WTC11 (cell line): ENCODE results near the gene KLHL29. TPM values are rescaled to one million over a fixed set of nuclear protein-coding genes. Genes with fewer than 3 reads are reported as not detected.

Experiments
- ATAC-seq: fragments of 200-7000 bp; cut with Tn5 transposase; 2 replicates; pipeline ENCODE4 v1.10.0; 2021; ENCODE audit warnings: mild to moderate bottlenecking, moderate library complexity
- CTCF ChIA-PET: fragments of 300-600 bp; sonication (Branson Sonifier 250); formaldehyde crosslinking; loops from one replicate; lab custom pipeline; 2021; ENCODE audit warnings: antibody characterized with exemption; lab: Charles Lee
- POLR2A ChIA-PET: fragments of 350-600 bp; sonication (Branson Sonifier 250); formaldehyde crosslinking; loops from one replicate; lab custom pipeline; 2021; ENCODE audit warnings: antibody characterized with exemption; lab: Charles Lee
- DNase-seq: peaks from one replicate; pipeline ENCODE4 v3.0.0; 2021; ENCODE audit warnings: low spot score
- H3K27ac Mint-ChIP-seq: 2 replicates; pipeline ENCODE4 v1.8.0; 2021; ENCODE audit warnings: mixed read lengths
- H3K27me3 Mint-ChIP-seq: 2 replicates; pipeline ENCODE4 v1.8.0; 2021; ENCODE audit warnings: low read depth, mild to moderate bottlenecking, moderate library complexity, mixed read lengths
- H3K36me3 Mint-ChIP-seq: 2 replicates; pipeline ENCODE4 v1.8.0; 2021; ENCODE audit warnings: mixed read lengths
- H3K4me1 Mint-ChIP-seq: 2 replicates; pipeline ENCODE4 v1.8.0; 2022; ENCODE audit warnings: mixed read lengths
- H3K4me3 Mint-ChIP-seq: 2 replicates; pipeline ENCODE4 v1.8.0; 2021; ENCODE audit warnings: mild to moderate bottlenecking, moderate library complexity, mixed read lengths
- H3K9me3 Mint-ChIP-seq: 2 replicates; pipeline ENCODE4 v1.8.0; 2021; ENCODE audit warnings: mixed read lengths
- CTCF ChIP-seq: fragments of 200-600 bp; IDR thresholded peaks from 2 replicates; pipeline ENCODE4 v1.8.0; 2022; ENCODE audit warnings: antibody characterized with exemption
- EMX1 ChIP-seq: fragments of 250-450 bp; sonication (Bioruptor Pico); IDR thresholded peaks from 2 replicates; pipeline ENCODE4 v1.8.0; 2021; ENCODE audit warnings: mild to moderate bottlenecking
- ETV6 ChIP-seq: sonication (generic); formaldehyde crosslinking; IDR thresholded peaks from 2 replicates; pipeline ENCODE4 v1.8.1; 2022; ENCODE audit warnings: mild to moderate bottlenecking, missing genetic modification reagents
- FOXJ3 ChIP-seq: sonication (generic); formaldehyde crosslinking; IDR thresholded peaks from 2 replicates; pipeline ENCODE4 v1.9.0; 2021; ENCODE audit warnings: missing genetic modification reagents, mild to moderate bottlenecking, borderline replicate concordance
- GABPB1 ChIP-seq: sonication (generic); formaldehyde crosslinking; IDR thresholded peaks from 2 replicates; pipeline ENCODE4 v1.8.1; 2023; ENCODE audit warnings: mild to moderate bottlenecking, missing genetic modification reagents
- GRHL2 ChIP-seq: fragments of 250-450 bp; sonication (Bioruptor Pico); IDR thresholded peaks from 2 replicates; pipeline ENCODE4 v1.8.0; 2022; ENCODE audit warnings: mild to moderate bottlenecking, moderate library complexity; ENCODE audit not compliant: insufficient replicate concordance, severe bottlenecking
- GTF2I ChIP-seq: fragments of 250-450 bp; sonication (Bioruptor Pico); conservative IDR thresholded peaks from 2 replicates; pipeline ENCODE4 v1.4.0; 2021; ENCODE audit warnings: mild to moderate bottlenecking
- HMGXB4 ChIP-seq: sonication (generic); formaldehyde crosslinking; IDR thresholded peaks from 2 replicates; pipeline ENCODE4 v1.8.1; 2023; ENCODE audit warnings: mild to moderate bottlenecking, moderate library complexity, missing genetic modification reagents
- NFATC4 ChIP-seq: fragments of 250-450 bp; sonication (Bioruptor Pico); IDR thresholded peaks from 2 replicates; pipeline ENCODE4 v1.9.0; 2021; ENCODE audit warnings: mild to moderate bottlenecking
- NFE2L1 ChIP-seq: sonication (generic); formaldehyde crosslinking; IDR thresholded peaks from 2 replicates; pipeline ENCODE4 v1.8.1; 2023; ENCODE audit warnings: missing genetic modification reagents
- NR1H2 ChIP-seq: sonication (generic); formaldehyde crosslinking; IDR thresholded peaks from 2 replicates; pipeline ENCODE4 v1.9.0; 2021; ENCODE audit warnings: mild to moderate bottlenecking, moderate library complexity, missing genetic modification reagents
- NR3C1 ChIP-seq: sonication (generic); formaldehyde crosslinking; conservative IDR thresholded peaks from 2 replicates; pipeline ENCODE4 v1.8.1; 2023; ENCODE audit warnings: low read depth, mild to moderate bottlenecking, missing genetic modification reagents
- RORB ChIP-seq: fragments of 250-450 bp; sonication (Bioruptor Pico); IDR thresholded peaks from 2 replicates; pipeline ENCODE4 v1.9.0; 2021; ENCODE audit warnings: mild to moderate bottlenecking
- SMAD4 ChIP-seq: sonication (generic); formaldehyde crosslinking; IDR thresholded peaks from 2 replicates; pipeline ENCODE4 v1.8.0; 2022; ENCODE audit warnings: mild to moderate bottlenecking, missing genetic modification reagents
- SP1 ChIP-seq: sonication (generic); formaldehyde crosslinking; conservative IDR thresholded peaks from 2 replicates; pipeline ENCODE4 v1.8.1; 2022; ENCODE audit warnings: missing genetic modification reagents
- TP53 ChIP-seq: sonication (generic); formaldehyde crosslinking; IDR thresholded peaks from 2 replicates; pipeline ENCODE4 v1.8.1; 2023; ENCODE audit warnings: mild to moderate bottlenecking, missing genetic modification reagents
- ZNF317 ChIP-seq: sonication (generic); formaldehyde crosslinking; IDR thresholded peaks from 2 replicates; pipeline ENCODE4 v1.8.1; 2023; ENCODE audit warnings: low read depth, mild to moderate bottlenecking, moderate library complexity, missing genetic modification reagents, borderline replicate concordance
- ZNF396 ChIP-seq: fragments of 250-450 bp; sonication (Bioruptor Pico); IDR thresholded peaks from 2 replicates; pipeline ENCODE4 v1.8.0; 2021; ENCODE audit warnings: mild to moderate bottlenecking, moderate library complexity, borderline replicate concordance
- total RNA-seq: library from RNA; stranded (reverse); gene quantifications from 3 replicates; pipeline ENCODE4 v1.2.3, GENCODE V29; 2021
- TF ChIP-seq, protein P1 (sequence below): sonication (generic); formaldehyde crosslinking; conservative IDR thresholded peaks from 2 replicates; pipeline ENCODE4 v1.8.1; 2023; ENCODE audit warnings: mild to moderate bottlenecking, low read depth, missing genetic modification reagents, moderate library complexity
- TF ChIP-seq, protein P2 (sequence below): fragments of 250-450 bp; sonication (Bioruptor Pico); IDR thresholded peaks from 2 replicates; pipeline ENCODE4 v1.9.0; 2021; ENCODE audit warnings: mild to moderate bottlenecking

The KLHL29 gene
- total RNA-seq, 1 experiment from 2014 or later, result 7.1 TPM

GRCh38 chr2:23361152-23361551 is 23.8 kb upstream of the KLHL29 start:
- peaks cover 11% of the 10 kb centered on the region for H3K9me3 Mint-ChIP-seq
- no peak overlapping the region for H3K27ac Mint-ChIP-seq
- no peak for ATAC-seq
- no peaks in the 10 kb centered on the region; the same call in 1 of the 2 replicates for H3K36me3 Mint-ChIP-seq
- H3K27me3 Mint-ChIP-seq, result peaks cover 42% of the 10 kb centered on the region
- ChIA-PET POLR2A (no interaction called here), CTCF (interaction anchor here (0.7 to 1.2 kb wide), 2 partner anchors 10 to 204 kb away, joined by 3 to 4 read pairs; no protein-coding TSS in a partner anchor)
- H3K4me1 Mint-ChIP-seq, result peaks cover 20% of the 10 kb centered on the region
- no peak for DNase-seq
- TF ChIP-seq GABPB1 (CRISPR knock-in tag), result no peak
- no peak for TF ChIP-seq NR1H2 (CRISPR knock-in tag)
- no peak for TF ChIP-seq CTCF
- TF ChIP-seq, protein P1, sequence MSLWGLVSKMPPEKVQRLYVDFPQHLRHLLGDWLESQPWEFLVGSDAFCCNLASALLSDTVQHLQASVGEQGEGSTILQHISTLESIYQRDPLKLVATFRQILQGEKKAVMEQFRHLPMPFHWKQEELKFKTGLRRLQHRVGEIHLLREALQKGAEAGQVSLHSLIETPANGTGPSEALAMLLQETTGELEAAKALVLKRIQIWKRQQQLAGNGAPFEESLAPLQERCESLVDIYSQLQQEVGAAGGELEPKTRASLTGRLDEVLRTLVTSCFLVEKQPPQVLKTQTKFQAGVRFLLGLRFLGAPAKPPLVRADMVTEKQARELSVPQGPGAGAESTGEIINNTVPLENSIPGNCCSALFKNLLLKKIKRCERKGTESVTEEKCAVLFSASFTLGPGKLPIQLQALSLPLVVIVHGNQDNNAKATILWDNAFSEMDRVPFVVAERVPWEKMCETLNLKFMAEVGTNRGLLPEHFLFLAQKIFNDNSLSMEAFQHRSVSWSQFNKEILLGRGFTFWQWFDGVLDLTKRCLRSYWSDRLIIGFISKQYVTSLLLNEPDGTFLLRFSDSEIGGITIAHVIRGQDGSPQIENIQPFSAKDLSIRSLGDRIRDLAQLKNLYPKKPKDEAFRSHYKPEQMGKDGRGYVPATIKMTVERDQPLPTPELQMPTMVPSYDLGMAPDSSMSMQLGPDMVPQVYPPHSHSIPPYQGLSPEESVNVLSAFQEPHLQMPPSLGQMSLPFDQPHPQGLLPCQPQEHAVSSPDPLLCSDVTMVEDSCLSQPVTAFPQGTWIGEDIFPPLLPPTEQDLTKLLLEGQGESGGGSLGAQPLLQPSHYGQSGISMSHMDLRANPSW (CRISPR knock-in tag), result no peak
- no peak for TF ChIP-seq EMX1 (CRISPR knock-in tag)
- no peak for TF ChIP-seq GTF2I (CRISPR knock-in tag)
- TF ChIP-seq, protein P2, sequence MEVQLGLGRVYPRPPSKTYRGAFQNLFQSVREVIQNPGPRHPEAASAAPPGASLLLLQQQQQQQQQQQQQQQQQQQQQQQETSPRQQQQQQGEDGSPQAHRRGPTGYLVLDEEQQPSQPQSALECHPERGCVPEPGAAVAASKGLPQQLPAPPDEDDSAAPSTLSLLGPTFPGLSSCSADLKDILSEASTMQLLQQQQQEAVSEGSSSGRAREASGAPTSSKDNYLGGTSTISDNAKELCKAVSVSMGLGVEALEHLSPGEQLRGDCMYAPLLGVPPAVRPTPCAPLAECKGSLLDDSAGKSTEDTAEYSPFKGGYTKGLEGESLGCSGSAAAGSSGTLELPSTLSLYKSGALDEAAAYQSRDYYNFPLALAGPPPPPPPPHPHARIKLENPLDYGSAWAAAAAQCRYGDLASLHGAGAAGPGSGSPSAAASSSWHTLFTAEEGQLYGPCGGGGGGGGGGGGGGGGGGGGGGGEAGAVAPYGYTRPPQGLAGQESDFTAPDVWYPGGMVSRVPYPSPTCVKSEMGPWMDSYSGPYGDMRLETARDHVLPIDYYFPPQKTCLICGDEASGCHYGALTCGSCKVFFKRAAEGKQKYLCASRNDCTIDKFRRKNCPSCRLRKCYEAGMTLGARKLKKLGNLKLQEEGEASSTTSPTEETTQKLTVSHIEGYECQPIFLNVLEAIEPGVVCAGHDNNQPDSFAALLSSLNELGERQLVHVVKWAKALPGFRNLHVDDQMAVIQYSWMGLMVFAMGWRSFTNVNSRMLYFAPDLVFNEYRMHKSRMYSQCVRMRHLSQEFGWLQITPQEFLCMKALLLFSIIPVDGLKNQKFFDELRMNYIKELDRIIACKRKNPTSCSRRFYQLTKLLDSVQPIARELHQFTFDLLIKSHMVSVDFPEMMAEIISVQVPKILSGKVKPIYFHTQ, result no peak
- TF ChIP-seq FOXJ3 (CRISPR knock-in tag), result no peak
- TF ChIP-seq NFATC4 (CRISPR knock-in tag), result no peak
- no peak for TF ChIP-seq RORB
- no peak for TF ChIP-seq SMAD4 (CRISPR knock-in tag)
- no peak for TF ChIP-seq NFE2L1 (CRISPR knock-in tag)
- no peak for TF ChIP-seq ZNF396 (CRISPR knock-in tag)
- TF ChIP-seq HMGXB4 (CRISPR knock-in tag), result no peak
- no peak for TF ChIP-seq ETV6
- TF ChIP-seq SP1 (CRISPR knock-in tag), result no peak
- no peak for TF ChIP-seq TP53 (CRISPR knock-in tag)
- H3K4me3 Mint-ChIP-seq, result no peak overlapping the region

DNA sequence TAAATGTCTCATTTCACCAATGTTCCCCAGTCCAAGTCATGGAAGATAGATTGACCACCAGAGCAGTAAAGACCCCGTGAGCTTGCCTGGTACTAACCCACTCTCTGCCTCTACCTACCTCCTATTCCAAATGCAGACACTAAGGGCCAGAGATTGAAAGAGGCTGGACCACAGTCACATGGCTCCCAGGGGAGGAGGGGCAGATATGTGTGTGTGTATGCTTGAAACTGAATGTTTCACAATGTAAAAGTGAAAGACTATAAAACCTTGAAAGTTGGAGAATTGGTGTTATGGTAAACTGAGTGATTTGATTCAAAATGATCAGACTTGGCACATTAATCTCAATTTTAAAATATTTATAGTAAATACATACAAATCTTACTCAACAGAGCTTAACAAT is 21.7 kb upstream of the KLHL29 start:
- ATAC-seq (no peak), DNase-seq (no peak)
- Mint-ChIP-seq H3K9me3 (peaks cover 11% of the 10 kb centered on the region), H3K4me1 (peaks cover 24% of the 10 kb centered on the region), H3K27me3 (peaks cover 39% of the 10 kb centered on the region), H3K36me3 (no peaks in the 10 kb centered on the region; the same call in 1 of the 2 replicates), H3K4me3 (no peak overlapping the region), H3K27ac (no peak overlapping the region)
- ChIA-PET POLR2A (no interaction called here), CTCF (interaction anchor here (0.7 to 1.3 kb wide), 3 partner anchors 12 to 170 kb away, joined by 3 to 4 read pairs (median 3); no protein-coding TSS in a partner anchor)
- TF ChIP-seq ZNF317 (CRISPR knock-in tag) (no peak), NR3C1 (CRISPR knock-in tag) (no peak), GABPB1 (CRISPR knock-in tag) (no peak), GRHL2 (no peak)
- TF ChIP-seq, protein P2, result no peak
